Pons (tissue), 1 donor: ENCODE data around the gene MREG.
"Not testable (repeated sequence)": the region's sequence is repeated elsewhere in the genome, so short reads cannot be mapped to it uniquely, and the experiment has no call there.

Experiments used
- DNase-seq: peaks from one replicate; pipeline ENCODE4 v3.0.0-alpha.2; 2016; ENCODE audit warnings: low spot score

The MREG gene

GRCh38 chr2:215958257-215958656 lies 55.1 kb downstream of the MREG start:
- DNase-seq = no peak

DNA sequence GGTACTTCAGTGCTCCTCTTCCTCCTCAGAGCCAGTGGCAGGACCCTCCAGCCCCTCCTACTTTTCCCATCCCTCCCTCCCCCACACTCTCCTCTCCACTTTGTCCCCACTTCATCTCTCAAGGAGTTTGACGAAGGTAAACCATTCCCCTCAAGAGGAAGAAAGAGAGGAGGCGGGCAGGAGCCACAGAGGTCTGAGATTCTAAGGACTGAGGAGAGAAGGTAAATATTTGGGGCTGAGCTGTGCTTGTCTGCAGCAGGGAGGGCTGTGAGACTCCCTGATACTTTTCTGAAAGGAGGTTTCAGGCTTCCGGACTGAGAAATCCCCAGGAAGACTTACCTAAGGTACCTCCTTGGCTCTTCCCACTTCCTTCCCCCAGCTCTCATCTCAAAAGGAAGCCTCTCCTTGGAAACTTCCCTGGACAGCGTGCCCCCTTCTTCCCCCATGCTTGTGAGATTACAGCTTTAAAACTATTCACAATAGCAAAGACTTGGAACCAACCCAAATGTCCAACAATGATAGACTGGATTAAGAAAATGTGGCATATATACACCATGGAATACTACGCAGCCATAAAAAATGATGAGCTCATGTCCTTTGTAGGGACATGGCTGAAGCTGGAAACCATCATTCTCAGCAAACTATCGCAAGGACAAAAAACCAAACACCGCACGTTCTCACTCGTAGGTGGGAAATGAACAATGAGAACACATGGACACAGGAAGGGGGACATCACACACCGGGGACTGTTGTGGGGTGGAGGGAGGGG lies 55.8 kb downstream of the MREG start:
- not testable (repeated sequence) for DNase-seq

- no peak for DNase-seq
Observed at GRCh38 chr2:215952860-215953637, 60.3 kb downstream of the MREG start.

GRCh38 chr2:215951558-215951957 lies 61.8 kb downstream of the MREG start:
- no peak for DNase-seq

GRCh38 chr2:215949991-215950404 lies 63.4 kb downstream of the MREG start:
- DNase-seq = peak; percentile 60

DNA sequence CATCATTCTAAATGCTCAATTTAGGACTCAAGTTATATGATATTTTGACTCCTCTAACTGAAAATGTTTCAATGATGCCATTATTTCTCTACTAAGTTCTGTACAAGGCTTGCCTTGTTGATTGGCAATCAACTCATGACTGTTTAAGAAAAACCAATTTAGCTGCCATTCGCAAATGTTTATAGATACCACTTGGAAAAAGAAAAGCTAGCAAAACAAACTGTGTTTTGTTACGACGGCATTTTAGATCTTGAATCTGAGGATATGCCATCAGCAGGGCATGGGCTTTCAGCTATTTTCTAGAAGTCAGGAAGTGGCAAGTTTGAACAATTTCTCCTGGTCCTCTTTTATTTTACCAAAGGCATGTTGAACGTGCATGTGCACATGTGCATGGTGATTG lies 65.3 kb downstream of the MREG start:
- DNase-seq = no peak

DNA sequence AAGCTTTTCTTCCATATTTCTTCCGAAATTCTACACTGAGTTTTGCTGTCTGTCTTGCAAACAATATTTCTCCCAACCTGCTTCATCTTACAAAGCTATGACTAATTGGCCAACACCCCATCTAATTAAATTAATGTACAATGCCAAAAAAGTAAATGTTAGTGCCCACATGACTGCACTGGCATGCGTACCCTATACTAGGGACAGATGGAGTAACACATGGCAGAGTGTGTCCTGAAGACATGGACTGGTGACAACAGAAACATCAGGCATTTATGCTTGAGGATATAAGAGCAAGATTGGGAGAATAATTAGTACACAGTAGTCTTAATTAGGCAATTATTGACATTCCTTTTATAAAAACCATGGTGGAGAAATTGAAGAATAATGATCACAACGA lies 66.8 kb downstream of the MREG start:
- no peak for DNase-seq

DNA sequence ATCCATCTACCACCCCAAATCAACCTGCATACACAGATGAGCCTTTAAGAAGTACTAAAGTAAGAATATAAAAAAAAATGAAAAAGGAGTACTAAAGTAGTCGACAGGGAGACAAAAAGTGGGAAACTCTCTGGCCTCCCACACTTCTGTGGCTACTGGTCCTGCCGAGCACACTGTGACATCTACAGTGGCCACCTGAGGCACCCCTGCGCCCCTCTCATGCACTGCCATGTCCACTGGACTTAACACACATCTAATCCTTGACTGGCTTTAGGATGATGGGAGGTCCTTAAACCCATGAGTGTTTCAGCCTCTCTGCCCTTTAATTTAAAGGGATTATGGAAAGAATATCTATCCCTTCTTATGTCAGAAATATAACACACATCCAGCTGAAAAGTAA lies 71.2 kb downstream of the MREG start:
- DNase-seq = no peak

GRCh38 chr2:215941726-215942125 lies 71.6 kb downstream of the MREG start:
- DNase-seq = no peak

GRCh38 chr2:215940645-215941184 lies 72.6 kb downstream of the MREG start:
- no peak for DNase-seq

GRCh38 chr2:215937190-215937589 lies 76.2 kb downstream of the MREG start:
- no peak for DNase-seq

GRCh38 chr2:215933151-215933550 lies 80.2 kb downstream of the MREG start:
- DNase-seq = no peak

DNA sequence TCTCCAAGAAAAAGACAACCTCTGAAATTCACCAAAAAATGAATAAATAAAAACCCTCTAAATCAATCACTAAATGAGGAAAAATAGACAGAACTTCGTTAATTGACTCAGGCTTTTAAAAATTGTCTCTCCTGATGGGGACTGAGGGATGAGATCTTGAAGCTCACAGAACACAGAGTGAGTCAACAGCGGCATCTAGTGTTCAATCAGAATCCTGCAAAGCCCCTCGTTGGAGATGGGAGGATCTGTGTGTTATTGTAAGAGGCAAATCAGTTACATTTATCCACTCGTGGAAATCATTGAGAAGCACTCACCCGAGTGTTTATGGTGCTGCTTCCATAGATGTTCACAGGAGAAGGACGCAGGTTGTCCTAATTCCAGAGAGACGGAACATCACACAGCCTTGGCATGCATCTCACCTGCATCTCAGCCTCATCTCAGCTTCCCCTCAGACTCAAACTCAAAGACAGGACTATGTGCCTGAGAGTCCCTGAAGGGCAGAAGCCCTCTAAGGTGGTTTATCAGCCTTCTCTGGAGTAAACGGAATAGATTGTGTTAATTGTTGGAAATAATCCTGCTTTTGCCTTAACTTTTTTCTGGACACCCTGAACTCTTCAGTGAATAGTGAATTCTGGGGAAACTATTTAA lies 82.0 kb downstream of the MREG start:
- peak; percentile 88 for DNase-seq

- DNase-seq = no peak
Observed at GRCh38 chr2:215930505-215931253, 82.7 kb downstream of the MREG start.

DNA sequence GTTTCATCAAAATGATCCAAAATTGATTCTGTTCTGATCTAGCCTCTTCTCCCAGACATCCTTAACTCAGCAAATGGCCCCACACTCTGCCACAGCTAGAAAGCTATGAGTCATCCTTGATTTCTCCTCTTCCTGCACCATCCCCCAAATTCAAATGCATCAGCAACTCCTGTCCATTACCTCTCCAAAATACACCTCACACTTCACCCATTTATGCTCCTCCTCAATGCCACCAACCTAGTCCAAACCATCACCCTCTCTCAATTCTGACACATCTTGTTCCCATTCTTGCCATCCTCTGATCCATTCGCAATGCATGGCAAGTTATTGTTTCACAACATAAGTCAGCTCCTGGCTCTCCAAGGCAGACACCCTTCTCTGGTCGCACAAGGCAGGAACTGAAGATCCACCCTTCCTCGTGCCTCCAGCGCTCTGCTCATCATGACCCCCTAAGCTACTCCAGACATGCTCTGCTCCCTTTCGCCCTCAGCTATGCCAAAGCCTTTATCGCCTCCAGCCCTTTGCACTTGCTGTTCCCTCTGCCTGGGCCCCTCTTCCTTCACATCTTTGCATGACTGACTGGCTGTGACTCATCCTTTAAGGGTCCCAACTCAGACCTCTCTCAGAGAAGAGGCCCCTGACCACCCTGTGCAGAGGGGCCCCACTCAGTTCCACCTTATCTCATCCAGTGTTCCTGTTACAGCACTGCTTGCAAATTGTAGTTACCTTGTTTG lies 83.6 kb downstream of the MREG start:
- DNase-seq = no peak

GRCh38 chr2:215928086-215928485 lies 85.3 kb downstream of the MREG start:
- no peak for DNase-seq

DNA sequence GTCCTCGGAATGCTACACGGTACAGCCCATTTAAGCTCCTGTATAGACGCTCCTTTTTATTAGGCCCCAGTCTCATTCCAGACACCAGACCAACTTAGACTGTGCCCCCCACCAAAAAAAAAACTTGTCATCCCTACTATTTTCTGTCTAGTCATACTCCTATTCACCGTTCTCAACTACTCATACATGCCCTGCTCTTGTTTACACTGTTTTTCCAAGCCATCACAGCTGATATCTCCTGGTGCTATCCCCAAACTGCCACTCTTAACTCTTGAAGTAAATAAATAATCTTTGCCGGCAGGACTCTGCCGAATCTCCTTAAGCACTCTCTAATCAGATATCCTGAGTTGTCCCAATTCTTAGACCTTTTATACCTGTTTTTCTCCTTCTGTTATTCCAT lies 86.4 kb downstream of the MREG start:
- DNase-seq = not testable (repeated sequence)

DNA sequence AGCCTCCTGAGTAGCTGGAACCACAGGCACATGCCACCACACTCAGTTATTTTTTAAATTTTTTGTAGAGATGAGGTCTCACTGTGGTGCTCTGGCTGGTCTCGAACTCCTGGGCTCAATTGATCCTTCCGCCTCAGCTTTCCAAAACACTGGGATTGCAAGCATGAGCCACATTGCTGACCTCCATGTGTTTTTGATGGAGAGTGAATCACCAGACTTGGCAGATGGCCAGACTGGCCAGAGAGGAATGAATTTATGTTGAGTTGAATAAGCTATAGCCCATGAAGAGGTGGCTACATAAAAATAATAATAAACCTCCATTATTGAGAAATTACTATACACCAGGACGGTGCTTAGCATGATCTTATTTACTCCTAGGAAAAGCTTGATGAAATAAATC lies 91.5 kb downstream of the MREG start:
- no peak for DNase-seq

- DNase-seq = peak; percentile 79
Observed at GRCh38 chr2:215920244-215921100, 92.9 kb downstream of the MREG start.

GRCh38 chr2:215919624-215920243 lies 93.6 kb downstream of the MREG start:
- no peak for DNase-seq
